A673 (cell line): ENCODE measurements around the gene HNRNPA3. TPM values are rescaled to one million over a fixed set of nuclear protein-coding genes. Genes with fewer than 3 reads are reported as not detected.

Experiments used
- BruUV-seq: library from RNA; stranded (reverse); fragments of 400-500 nt; replicated peaks from 2 replicates; lab custom pipeline; 2021; lab: Mats Ljungman, UMichigan
- CTCF ChIA-PET: fragments of 300-600 bp; sonication (Branson Sonifier 250); formaldehyde crosslinking; loops from one replicate; lab custom pipeline; 2022; ENCODE audit warnings: antibody characterized with exemption; lab: Charles Lee
- POLR2A ChIA-PET: fragments of 300-600 bp; sonication (Branson Sonifier 250); formaldehyde crosslinking; loops from one replicate; lab custom pipeline; 2022; ENCODE audit warnings: antibody characterized with exemption; ENCODE audit not compliant: low non-redundant PET; lab: Charles Lee
- DNase-seq: peaks from one replicate; pipeline ENCODE4 v3.0.0-alpha.2; 2015; ENCODE audit warnings: low spot score
- H3K27ac ChIP-seq: fragments of 200-600 bp; sonication (generic); 2 replicates; pipeline ENCODE4 v1.5.1; 2016; ENCODE audit warnings: mixed run types, low read depth, mild to moderate bottlenecking, mixed read lengths, antibody characterized with exemption, low read length; ENCODE audit not compliant: poor library complexity, severe bottlenecking
- H3K27me3 ChIP-seq: fragments of 200-600 bp; sonication (generic); replicated peaks from 2 replicates; pipeline ENCODE4 v1.6.1; 2017; ENCODE audit warnings: mixed run types, low read depth, mild to moderate bottlenecking, mixed read lengths, antibody characterized with exemption, low read length; ENCODE audit not compliant: insufficient read depth, poor library complexity
- H3K36me3 ChIP-seq: fragments of 200-600 bp; sonication (generic); 2 replicates; pipeline ENCODE4 v1.6.1; 2016; ENCODE audit warnings: mixed run types, mild to moderate bottlenecking, mixed read lengths, antibody characterized with exemption, low read length; ENCODE audit not compliant: insufficient read depth, poor library complexity, severe bottlenecking
- H3K4me1 ChIP-seq: fragments of 200-600 bp; sonication (generic); 2 replicates; pipeline ENCODE4 v1.6.1; 2017; ENCODE audit warnings: mixed run types, mild to moderate bottlenecking, mixed read lengths, antibody characterized with exemption, low read length; ENCODE audit not compliant: insufficient read depth, poor library complexity, severe bottlenecking
- H3K4me3 ChIP-seq: fragments of 200-600 bp; sonication (generic); 2 replicates; pipeline ENCODE4 v1.5.1; 2016; ENCODE audit warnings: low read depth, mixed run types, mild to moderate bottlenecking, mixed read lengths, low read length; ENCODE audit not compliant: poor library complexity, severe bottlenecking
- H3K9me3 ChIP-seq: fragments of 200-600 bp; sonication (generic); 2 replicates; pipeline ENCODE4 v1.6.1; 2016; ENCODE audit warnings: mixed run types, low read depth, mild to moderate bottlenecking, mixed read lengths, antibody characterized with exemption, low read length; ENCODE audit not compliant: poor library complexity, severe bottlenecking
- EZH2 ChIP-seq: fragments of 200-600 bp; sonication (generic); IDR thresholded peaks from 2 replicates; pipeline ENCODE4 v1.6.1; 2017; ENCODE audit warnings: borderline replicate concordance, low read depth, mild to moderate bottlenecking, mixed read lengths, antibody characterized with exemption, low read length; ENCODE audit not compliant: poor library complexity, severe bottlenecking
- intact Hi-C: fragments of 100-400 bp; cut with micrococcal nuclease; formaldehyde crosslinking; loops from one replicate; pipeline ENCODE4 v1.10.0; 2022; ENCODE audit not compliant: unreplicated experiment
- total RNA-seq: library from RNA; stranded (reverse); gene quantifications from 2 replicates; pipeline ENCODE4 v1.2.3, GENCODE V29; 2021
- TF ChIP-seq, protein P1 (sequence below): fragments of 300-800, 200-600 bp; sonication (generic); conservative IDR thresholded peaks from 2 replicates; pipeline ENCODE4 v1.5.1; 2017; ENCODE audit warnings: low read depth, mild to moderate bottlenecking, antibody characterized with exemption, low read length, moderate library complexity, mixed read lengths

The HNRNPA3 gene
- total RNA-seq, 1 experiment from 2014 or later: 462 TPM

DNA sequence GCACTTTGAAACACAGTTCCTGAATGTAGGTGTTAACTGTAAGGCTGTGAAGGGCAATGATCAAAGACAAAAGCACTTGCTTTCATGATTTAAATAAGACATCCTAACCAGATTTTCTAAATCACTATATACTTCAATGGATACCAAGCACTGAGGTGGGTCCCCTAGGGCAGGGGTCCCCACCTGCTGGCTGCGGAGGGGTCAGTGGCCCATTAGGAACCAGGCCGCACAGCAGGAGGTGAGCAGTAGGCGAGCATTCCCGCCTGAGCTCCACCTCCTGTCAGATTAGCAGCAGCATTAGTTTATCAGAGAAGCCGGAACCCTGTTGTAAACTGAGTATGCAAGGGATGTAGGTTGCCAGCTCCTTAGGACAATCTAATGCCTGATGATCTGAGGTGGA lies 44.9 kb downstream of the HNRNPA3 start:
- Histone ChIP-seq H3K4me1 (peaks cover 42% of the 10 kb centered on the region), H3K4me3 (no peak overlapping the region), H3K27me3 (no peaks in the 10 kb centered on the region), H3K27ac (no peak overlapping the region), H3K36me3 (peaks cover 11% of the 10 kb centered on the region), H3K9me3 (no peaks in the 10 kb centered on the region)
- BruUV-seq: no TSS peak
- no peak for DNase-seq
- intact Hi-C loops: no loop called here
- TF ChIP-seq, protein P1, sequence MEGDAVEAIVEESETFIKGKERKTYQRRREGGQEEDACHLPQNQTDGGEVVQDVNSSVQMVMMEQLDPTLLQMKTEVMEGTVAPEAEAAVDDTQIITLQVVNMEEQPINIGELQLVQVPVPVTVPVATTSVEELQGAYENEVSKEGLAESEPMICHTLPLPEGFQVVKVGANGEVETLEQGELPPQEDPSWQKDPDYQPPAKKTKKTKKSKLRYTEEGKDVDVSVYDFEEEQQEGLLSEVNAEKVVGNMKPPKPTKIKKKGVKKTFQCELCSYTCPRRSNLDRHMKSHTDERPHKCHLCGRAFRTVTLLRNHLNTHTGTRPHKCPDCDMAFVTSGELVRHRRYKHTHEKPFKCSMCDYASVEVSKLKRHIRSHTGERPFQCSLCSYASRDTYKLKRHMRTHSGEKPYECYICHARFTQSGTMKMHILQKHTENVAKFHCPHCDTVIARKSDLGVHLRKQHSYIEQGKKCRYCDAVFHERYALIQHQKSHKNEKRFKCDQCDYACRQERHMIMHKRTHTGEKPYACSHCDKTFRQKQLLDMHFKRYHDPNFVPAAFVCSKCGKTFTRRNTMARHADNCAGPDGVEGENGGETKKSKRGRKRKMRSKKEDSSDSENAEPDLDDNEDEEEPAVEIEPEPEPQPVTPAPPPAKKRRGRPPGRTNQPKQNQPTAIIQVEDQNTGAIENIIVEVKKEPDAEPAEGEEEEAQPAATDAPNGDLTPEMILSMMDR: no peak
- no peak for TF ChIP-seq EZH2
- ChIA-PET POLR2A (no interaction called here), CTCF (no interaction called here)

DNA sequence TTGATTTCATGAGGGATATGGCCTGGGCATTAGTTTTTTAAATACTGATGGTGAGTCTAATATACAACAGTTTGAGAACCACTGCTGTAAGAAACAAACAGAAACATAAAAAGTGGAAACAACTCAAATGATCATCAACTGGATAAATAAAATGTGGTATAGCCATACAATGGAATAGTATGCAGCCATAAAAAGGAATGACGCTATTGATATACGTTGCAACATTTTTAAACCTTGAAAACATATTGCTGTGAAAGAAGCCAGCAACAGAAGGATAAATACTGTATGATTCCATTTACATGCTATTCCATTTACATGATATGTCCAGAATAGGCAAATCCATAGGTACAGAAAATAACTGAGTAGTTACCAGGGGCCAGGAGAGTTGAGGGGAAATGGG lies 45.5 kb downstream of the HNRNPA3 start:
- Histone ChIP-seq H3K27me3 (no peaks in the 10 kb centered on the region), H3K4me3 (no peak overlapping the region), H3K36me3 (peaks cover 11% of the 10 kb centered on the region), H3K27ac (no peak overlapping the region), H3K9me3 (no peaks in the 10 kb centered on the region), H3K4me1 (peaks cover 36% of the 10 kb centered on the region)
- intact Hi-C loops: no loop called here
- ChIA-PET POLR2A (no interaction called here), CTCF (no interaction called here)
- TF ChIP-seq EZH2: no peak
- DNase-seq: no peak
- no TSS peak for BruUV-seq

DNA sequence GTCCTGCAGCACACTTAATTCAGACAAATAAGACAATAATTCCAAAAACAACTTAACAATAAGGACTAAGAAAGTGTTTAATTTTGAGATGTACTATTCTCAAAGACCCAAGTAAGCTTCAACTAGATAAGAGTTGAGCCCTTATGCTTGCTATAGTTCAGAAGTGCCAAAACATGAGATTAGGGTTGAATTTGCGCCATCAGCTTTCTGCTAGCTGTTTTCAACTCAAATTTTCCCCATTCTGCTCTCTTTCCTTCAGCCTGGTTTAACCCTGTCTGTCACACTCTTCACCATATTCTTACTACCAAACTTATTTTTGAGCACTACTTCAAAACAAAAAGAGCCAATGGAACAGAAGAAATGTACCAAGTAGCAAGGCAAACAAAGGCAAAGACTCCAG lies 47.8 kb downstream of the HNRNPA3 start:
- H3K36me3 ChIP-seq: peaks cover 11% of the 10 kb centered on the region
- intact Hi-C loops: loop anchor here (5.0 to 10.0 kb wide), 2 partner anchors 72 to 96 kb away; no protein-coding TSS in a partner anchor
- peaks cover 25% of the 10 kb centered on the region for H3K4me1 ChIP-seq
- CTCF ChIA-PET: no interaction called here
- POLR2A ChIA-PET: no interaction called here
- no peak for TF ChIP-seq EZH2
- TF ChIP-seq, protein P1: no peak
- no peaks in the 10 kb centered on the region for H3K27me3 ChIP-seq
- no TSS peak for BruUV-seq
- no peaks in the 10 kb centered on the region for H3K9me3 ChIP-seq
- DNase-seq: no peak
- no peak overlapping the region for H3K27ac ChIP-seq
- no peak overlapping the region for H3K4me3 ChIP-seq
